ENCODE data around the gene ARSA. TPM values are rescaled to one million over a fixed set of nuclear protein-coding genes. Genes with fewer than 3 reads are reported as not detected.

The ARSA gene
- 10 to 100 TPM; 64.2 to 66.5 TPM for total RNA-seq

DNA sequence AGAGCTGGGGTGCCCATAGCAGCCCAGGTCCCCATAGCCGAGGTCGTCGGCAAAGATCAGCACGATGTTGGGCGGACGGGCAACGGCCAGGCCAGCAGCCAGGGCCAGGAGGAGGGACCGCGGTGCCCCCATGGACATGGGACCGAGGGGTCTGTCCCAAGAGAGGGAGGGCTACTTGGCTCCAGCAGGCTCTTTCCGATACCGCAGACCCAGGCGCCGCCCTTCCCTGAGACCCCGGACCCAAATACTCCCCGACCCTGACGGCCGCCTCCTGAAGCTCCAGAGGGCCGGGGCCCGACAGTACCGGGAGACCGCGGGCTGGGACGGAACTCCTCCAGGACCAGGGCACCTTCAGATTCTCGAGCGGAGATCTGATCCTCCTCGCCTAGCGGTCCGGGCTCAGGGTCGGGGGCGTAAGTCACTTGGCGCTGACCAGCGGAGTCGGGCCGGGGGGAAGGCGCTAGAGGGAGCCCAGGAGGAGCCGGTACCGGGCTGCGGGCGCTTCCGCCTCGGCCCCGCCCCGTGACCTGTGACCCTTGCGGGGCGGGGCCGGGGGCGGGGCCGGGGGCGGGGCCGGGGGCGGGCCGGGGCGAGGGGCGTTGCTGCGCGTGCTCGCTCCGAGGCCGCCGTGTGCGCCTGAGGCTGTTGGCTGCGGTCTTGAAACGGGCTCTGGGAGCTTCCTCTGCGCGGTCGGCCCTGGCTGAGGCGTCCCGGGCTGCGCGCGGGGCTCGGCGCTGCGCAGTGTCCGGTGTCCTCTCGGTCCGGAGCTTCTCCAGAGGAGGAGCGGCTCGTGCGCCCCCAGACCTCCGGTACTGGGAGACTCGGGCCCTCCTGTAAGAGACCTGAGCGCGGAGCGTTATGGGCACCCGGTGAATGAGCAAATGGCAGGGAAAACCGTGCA lies at the start of gene ARSA:
Gene ARSA, minus strand, starts transcription at position 511 of the 901 bp plus-strand sequence. Its CDS starts 373 bp downstream, at position 138.
- peak; percentile 84 for DNase-seq
- ChIA-PET POLR2A (no interaction called here), CTCF (interaction anchor here (0.6 to 2.2 kb wide), 4 partner anchors 62 to 352 kb away, joined by 3 to 4 read pairs (median 4); partner anchors contain the start of gene SCO2)
- Mint-ChIP-seq H3K4me3 (peak within 1 kb of the TSS; percentile 92), H3K36me3 (ENCODE audit: low read depth) (peaks cover 24% of the 10 kb centered on the region), H3K27ac (peak within 1 kb of the TSS; percentile 84), H3K9me3 (no peaks in the 10 kb centered on the region), H3K4me1 (peaks cover 25% of the 10 kb centered on the region), H3K27me3 (peaks cover 2% of the 10 kb centered on the region)

DNA sequence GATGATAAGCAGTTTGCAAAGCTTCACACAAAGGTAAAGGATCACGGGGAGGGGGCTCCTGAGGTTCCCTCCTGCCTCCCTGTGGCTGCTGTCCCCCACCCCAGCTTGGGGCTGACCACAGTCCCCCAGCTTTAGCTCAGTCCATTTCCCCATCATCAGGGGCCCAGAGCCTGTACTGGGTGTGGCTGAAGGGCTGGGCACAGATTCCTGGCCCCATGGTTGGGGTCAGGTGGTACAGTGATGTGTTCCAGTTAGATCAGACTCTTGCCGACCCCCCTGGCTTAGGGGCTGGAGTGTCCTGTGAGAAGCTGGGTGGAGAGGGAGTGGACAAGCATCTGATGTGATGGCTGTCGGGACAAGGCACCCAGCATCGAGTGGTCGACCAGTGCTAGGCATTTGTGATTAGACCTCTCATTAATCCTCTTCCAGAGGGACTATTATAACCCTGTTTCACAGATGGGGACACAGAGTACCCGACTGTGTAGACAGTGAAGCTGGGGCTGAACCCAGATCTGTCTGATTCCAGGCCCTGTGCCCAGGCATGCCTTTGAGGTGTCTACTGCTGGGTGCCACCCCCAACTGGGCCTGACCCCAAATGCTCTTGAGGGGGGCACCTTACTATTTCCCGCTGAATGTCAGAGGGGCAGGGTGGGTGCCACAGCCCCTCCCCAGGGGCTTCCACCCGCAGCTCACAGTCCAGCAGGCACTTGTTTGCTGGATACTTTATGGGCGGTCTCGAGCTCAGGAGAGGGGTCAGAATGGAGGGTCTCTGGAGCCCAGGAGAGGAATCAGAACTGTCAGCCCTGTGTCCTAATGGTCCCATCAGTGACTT lies 48.9 kb upstream of the ARSA start:
- no peak for DNase-seq
- peaks cover 34% of the 10 kb centered on the region for H3K27me3 Mint-ChIP-seq
- ChIA-PET CTCF (no interaction called here), POLR2A (no interaction called here)
- peaks cover 8% of the 10 kb centered on the region for H3K9me3 Mint-ChIP-seq
- H3K4me1 Mint-ChIP-seq = peaks cover 9% of the 10 kb centered on the region
- H3K36me3 Mint-ChIP-seq (ENCODE audit: low read depth) = no peaks in the 10 kb centered on the region
- H3K4me3 Mint-ChIP-seq = no peak overlapping the region
- no peak overlapping the region for H3K27ac Mint-ChIP-seq

DNA sequence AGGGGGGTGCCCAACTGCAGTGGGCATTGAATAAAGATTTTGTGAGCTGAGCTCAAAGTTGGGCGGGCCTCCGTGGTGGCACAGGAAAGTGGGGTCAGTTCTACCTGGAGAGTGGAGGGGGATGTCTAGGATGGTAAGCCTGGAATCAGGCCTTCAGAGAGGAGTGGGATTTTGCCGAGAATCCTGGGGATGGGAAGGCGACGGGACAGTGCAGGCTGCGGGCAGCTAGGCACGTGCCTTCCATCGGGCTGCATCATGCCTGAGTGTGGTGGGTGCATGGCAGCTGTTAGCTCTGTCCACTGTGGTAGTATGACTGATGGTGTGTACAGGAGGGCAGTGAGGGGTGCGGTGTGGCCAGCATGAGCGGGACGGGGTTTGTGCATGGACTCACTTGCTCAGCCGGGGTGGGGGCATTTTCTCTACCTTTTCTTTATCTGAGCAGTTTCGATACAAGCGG lies 48.3 kb upstream of the ARSA start:
- Mint-ChIP-seq H3K4me3 (no peak overlapping the region), H3K27ac (no peak overlapping the region), H3K4me1 (peaks cover 9% of the 10 kb centered on the region), H3K27me3 (peaks cover 40% of the 10 kb centered on the region), H3K36me3 (ENCODE audit: low read depth) (no peaks in the 10 kb centered on the region), H3K9me3 (peaks cover 6% of the 10 kb centered on the region)
- ChIA-PET POLR2A (no interaction called here), CTCF (no interaction called here)
- DNase-seq = no peak

DNA sequence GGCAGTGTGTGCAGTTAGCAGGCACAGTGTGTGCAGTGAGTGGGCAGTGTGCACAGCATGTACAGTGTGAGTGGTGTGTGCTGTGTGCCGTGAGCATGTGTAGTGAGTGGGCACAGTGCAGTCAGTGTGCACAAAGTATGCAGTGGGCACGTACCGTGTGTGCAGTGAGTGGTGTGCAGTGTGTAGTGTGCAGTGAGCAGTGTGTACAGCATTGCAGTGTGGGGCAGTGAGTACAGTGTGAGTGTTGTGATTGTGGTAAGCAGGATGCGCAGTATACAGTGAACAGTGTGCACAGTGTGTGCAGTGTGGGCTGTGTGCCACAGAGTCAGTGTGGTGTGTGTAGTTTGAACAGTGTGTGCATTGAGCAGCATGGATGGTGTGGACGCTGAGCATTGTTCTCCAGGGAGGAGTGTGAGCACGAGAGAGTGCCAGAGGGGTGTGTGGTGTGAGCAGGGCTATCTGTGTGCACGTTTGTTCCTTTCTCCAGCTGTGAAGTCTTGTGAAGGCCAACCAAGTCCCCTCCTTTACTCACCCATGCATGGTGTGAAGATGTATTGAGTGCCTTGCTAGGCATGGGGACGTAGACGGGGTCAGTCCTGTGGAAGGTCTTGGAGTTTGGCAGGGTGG lies 47.7 kb upstream of the ARSA start:
- Mint-ChIP-seq H3K27ac (no peak overlapping the region), H3K4me3 (peak overlapping the region; percentile 8)
- CTCF ChIA-PET = no interaction called here

DNA sequence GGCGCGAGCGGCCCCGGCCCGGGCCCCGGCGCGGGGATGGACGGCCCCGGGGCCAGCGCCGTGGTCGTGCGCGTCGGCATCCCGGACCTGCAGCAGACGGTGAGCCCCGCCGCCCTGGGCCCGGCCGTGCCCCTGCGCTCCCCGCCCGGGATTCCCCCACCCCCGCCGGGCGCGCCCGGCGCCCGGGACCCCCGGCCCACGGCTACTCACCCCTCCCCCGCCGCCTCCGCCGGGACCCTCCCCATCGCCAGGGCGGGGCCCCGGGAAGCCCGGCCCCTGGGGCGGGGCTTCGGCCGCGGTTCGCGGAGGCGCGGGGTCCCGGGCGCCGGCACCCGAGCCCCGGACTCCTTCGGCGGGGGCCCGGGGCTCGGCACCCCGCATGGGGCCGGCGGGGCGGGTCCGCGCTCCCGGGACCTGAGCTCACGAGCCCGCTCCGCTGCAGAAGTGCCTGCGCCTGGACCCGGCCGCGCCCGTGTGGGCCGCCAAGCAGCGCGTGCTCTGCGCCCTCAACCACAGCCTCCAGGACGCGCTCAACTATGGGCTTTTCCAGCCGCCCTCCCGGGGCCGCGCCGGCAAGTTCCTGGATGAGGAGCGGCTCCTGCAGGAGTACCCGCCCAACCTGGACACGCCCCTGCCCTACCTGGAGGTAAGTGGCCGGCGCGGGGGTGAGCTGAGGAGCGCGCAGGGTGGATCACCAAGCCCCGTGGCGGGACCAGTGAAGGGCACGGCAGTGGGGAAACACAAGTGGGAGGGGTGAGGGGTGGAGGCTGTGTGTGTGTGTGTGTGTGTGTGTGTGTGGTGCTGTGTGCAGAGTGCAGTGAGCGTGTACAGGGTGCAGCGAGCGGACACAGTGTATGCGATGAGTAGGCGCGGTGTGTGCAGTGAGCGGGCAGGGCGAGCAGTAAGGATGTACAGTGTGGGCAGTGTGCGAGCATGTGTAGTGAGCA lies 46.9 kb upstream of the ARSA start:
- CTCF ChIA-PET = no interaction called here
- Mint-ChIP-seq H3K27me3 (peaks cover 48% of the 10 kb centered on the region), H3K36me3 (ENCODE audit: low read depth) (no peaks in the 10 kb centered on the region), H3K9me3 (peaks cover 3% of the 10 kb centered on the region), H3K4me1 (peaks cover 9% of the 10 kb centered on the region), H3K27ac (no peak overlapping the region), H3K4me3 (peak overlapping the region; percentile 8)
- no peak for DNase-seq
- POLR2A ChIA-PET = no interaction called here

More for the DNA sequence above, 47.7 kb upstream of the ARSA start:
- POLR2A ChIA-PET = no interaction called here
- DNase-seq = no peak
- peaks cover 9% of the 10 kb centered on the region for H3K4me1 Mint-ChIP-seq
- H3K36me3 Mint-ChIP-seq (ENCODE audit: low read depth) = no peaks in the 10 kb centered on the region
- H3K27me3 Mint-ChIP-seq = peaks cover 45% of the 10 kb centered on the region
- H3K9me3 Mint-ChIP-seq = peaks cover 3% of the 10 kb centered on the region

DNA sequence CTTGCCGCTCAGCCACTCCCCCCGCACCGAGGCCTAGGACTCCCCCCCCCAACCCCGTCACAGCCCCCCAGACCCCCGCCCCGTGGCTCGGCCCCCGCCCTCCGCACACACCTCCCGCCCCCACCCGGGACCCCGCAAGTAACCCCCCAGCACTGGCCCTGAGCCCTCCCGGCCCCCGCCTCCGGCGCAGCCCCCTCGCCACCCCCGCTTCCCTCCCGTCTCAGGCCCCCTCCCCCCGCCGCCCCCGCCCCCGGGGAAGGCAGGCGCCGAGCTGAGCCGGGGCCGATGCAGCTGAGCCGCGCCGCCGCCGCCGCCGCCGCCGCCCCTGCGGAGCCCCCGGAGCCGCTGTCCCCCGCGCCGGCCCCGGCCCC lies 46.2 kb upstream of the ARSA start:
- no peak for DNase-seq
- H3K27me3 Mint-ChIP-seq = peaks cover 48% of the 10 kb centered on the region
- no peak overlapping the region for H3K4me3 Mint-ChIP-seq
- no peak overlapping the region for H3K27ac Mint-ChIP-seq
- peaks cover 9% of the 10 kb centered on the region for H3K4me1 Mint-ChIP-seq
- H3K36me3 Mint-ChIP-seq (ENCODE audit: low read depth) = no peaks in the 10 kb centered on the region
- CTCF ChIA-PET = interaction anchor here (0.7 kb wide), 1 partner anchor 398 kb away, joined by 3 read pairs; no protein-coding TSS in a partner anchor
- POLR2A ChIA-PET = no interaction called here
- no peaks in the 10 kb centered on the region for H3K9me3 Mint-ChIP-seq

DNA sequence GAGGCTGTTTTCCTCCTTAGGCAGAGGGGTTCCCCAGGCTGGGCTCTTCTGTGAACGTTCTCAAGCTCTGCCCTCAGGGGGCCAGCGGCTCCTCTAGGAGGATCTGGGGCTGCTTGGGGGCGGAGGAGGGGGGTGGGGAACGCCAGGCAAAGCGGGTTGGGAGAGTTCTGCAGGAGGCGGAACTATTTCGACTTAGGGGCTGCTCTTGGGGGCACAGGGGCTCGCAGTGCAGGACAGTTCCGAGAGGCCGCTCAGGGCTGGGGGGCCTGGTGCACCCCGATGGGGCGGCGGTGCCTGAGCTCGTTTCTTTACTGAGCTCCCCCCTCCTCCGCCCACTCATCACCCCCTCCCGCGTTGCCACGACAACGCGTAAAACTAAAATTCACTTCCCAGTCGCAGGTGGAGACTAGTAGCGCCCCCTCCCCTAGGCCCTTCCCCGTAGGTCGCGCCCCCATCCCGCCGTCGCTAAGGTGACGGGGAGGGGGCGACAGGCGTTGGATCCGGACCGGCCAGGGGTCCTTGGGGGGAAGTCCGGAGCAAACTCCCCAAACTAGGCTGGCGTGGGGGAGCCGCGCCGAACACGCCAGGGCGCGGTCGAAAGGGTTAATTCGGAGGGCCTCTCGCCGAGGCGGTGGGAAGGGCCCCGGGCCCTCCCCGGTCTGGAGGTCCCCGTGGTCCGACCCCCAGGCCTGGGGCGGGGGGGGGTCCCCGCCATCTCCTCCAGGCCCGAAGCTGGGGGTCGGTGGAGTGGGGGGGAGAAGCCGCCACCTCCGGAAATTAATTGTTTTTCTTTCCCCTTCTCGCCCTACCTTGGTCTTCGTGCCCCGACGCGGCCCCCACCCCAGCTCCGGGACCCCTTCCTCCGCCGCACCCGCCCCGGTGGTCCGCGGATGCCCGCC lies 45.5 kb upstream of the ARSA start:
- peaks cover 48% of the 10 kb centered on the region for H3K27me3 Mint-ChIP-seq
- POLR2A ChIA-PET = no interaction called here
- no peak overlapping the region for H3K27ac Mint-ChIP-seq
- peaks cover 9% of the 10 kb centered on the region for H3K4me1 Mint-ChIP-seq
- CTCF ChIA-PET = interaction anchor here (0.6 to 0.7 kb wide), 2 partner anchors 53 to 397 kb away, joined by 3 read pairs; no protein-coding TSS in a partner anchor
- no peak for DNase-seq
- no peaks in the 10 kb centered on the region for H3K36me3 Mint-ChIP-seq (ENCODE audit: low read depth)
- no peak overlapping the region for H3K4me3 Mint-ChIP-seq
- H3K9me3 Mint-ChIP-seq = no peaks in the 10 kb centered on the region

DNA sequence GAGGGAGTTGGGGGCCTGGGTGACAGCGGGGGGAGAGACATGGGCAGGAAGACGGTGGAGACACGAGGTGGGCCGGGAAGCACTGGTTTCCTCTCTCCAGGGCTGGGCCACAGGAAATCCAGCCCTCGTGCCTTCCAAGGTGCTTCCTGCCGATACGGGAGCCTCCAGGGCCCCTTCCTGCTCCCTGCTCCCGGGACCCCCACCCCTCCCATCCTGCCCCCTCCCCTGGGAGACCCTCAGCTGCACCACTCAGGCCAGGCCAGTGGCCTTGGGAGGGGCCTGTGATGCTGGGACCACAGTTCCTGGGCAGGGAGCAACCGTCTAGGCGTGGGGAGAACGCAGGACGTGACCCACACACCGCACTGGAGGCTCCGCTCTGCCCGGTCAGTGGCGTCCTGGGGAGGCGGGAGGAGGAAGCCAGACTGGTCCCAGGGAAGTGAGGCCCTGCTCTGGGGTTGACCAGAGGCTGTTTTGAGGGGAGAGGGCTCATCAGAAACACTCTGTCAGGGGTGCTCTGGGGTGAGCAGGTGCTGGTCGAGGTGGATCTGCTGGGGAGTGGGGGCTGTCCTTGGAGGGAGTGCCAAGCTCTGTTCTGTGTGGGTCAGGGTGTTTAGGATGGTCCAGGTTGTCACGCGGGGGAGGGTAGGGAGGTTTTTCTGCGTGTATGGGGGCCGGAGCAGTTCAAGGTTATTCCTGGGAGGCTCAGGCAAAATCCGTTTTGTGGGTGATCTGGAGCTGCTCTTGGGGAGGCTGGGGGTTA lies 44.7 kb upstream of the ARSA start, which contains the start of gene SHANK3:
Gene SHANK3, plus strand, starts transcription at position 353 of the 760 bp plus-strand sequence.
- ChIA-PET CTCF (interaction anchor here (0.6 kb wide), 1 partner anchor 53 kb away, joined by 3 read pairs; no protein-coding TSS in a partner anchor), POLR2A (no interaction called here)
- Mint-ChIP-seq H3K36me3 (ENCODE audit: low read depth) (no peaks in the 10 kb centered on the region), H3K27me3 (peaks cover 53% of the 10 kb centered on the region), H3K9me3 (no peaks in the 10 kb centered on the region), H3K27ac (no peak within 1 kb of the TSS), H3K4me1 (peaks cover 9% of the 10 kb centered on the region), H3K4me3 (no peak within 1 kb of the TSS)
- no peak for DNase-seq

DNA sequence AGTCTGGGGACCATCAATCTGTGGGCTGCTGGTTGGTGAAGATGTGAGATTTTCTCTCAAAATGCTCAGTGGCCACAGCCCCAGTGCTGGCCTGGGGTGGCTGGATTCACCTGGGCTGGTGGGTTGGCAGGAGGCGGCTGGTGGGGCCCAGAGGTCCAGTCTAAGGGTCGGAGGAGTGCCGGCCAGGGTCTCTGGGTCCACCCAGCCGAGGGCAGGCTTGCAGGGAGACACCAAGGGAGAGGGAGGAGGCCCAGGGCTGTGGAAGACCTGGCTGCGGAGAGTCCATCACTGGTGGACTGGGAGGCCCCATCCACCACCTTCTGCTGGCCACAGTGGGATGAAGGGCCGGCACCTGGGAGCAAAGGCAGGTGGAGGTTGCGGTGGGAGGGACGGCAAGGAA lies 44.1 kb upstream of the ARSA start:
- ChIA-PET POLR2A (no interaction called here), CTCF (no interaction called here)
- DNase-seq = no peak
- Mint-ChIP-seq H3K27ac (no peak overlapping the region), H3K36me3 (ENCODE audit: low read depth) (no peaks in the 10 kb centered on the region), H3K4me3 (no peak overlapping the region), H3K27me3 (peaks cover 53% of the 10 kb centered on the region), H3K4me1 (peaks cover 9% of the 10 kb centered on the region), H3K9me3 (no peaks in the 10 kb centered on the region)

DNA sequence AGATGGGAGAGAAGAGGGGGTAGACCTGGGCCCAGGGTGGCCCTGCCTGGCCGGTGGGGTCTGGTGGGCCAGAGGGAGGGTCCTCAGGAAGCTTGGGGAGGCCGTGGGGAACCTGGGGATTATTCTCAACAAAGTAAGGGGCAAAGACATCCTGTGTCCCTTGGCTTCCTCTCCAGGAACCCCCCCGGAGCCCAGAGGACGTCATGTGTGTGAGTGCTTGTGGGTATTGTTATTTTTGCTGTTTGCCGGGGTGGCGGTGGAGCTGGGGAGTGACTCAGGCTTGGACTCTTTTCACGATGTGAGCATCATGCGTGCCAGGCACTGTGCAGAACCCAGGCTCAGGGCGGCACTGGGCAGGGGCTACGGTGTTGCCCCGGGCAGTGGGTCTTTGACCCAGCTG lies 43.7 kb upstream of the ARSA start:
- ChIA-PET POLR2A (no interaction called here), CTCF (no interaction called here)
- no peak for DNase-seq
- Mint-ChIP-seq H3K27me3 (peaks cover 50% of the 10 kb centered on the region), H3K4me1 (peaks cover 9% of the 10 kb centered on the region), H3K4me3 (no peak overlapping the region), H3K9me3 (no peaks in the 10 kb centered on the region), H3K36me3 (ENCODE audit: low read depth) (no peaks in the 10 kb centered on the region), H3K27ac (no peak overlapping the region)
